ENCODE results near the gene DENND11.

GRCh38 chr7:141660259-141660658 is 41.7 kb downstream of the DENND11 start:
- TF ChIP-seq, protein P1, sequence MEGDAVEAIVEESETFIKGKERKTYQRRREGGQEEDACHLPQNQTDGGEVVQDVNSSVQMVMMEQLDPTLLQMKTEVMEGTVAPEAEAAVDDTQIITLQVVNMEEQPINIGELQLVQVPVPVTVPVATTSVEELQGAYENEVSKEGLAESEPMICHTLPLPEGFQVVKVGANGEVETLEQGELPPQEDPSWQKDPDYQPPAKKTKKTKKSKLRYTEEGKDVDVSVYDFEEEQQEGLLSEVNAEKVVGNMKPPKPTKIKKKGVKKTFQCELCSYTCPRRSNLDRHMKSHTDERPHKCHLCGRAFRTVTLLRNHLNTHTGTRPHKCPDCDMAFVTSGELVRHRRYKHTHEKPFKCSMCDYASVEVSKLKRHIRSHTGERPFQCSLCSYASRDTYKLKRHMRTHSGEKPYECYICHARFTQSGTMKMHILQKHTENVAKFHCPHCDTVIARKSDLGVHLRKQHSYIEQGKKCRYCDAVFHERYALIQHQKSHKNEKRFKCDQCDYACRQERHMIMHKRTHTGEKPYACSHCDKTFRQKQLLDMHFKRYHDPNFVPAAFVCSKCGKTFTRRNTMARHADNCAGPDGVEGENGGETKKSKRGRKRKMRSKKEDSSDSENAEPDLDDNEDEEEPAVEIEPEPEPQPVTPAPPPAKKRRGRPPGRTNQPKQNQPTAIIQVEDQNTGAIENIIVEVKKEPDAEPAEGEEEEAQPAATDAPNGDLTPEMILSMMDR (IDR thresholded peaks at IDR 0.05) = no peak
- TF ChIP-seq EP300 (IDR thresholded peaks at IDR 0.05) (no peak), POLR2A (IDR thresholded peaks at IDR 0.05) (no peak)
